ENCODE results near the gene CCL16.

The CCL16 gene

GRCh38 chr17:35934760-35935159 is 46.5 kb downstream of the CCL16 start:
- no peak for DNase-seq

DNA sequence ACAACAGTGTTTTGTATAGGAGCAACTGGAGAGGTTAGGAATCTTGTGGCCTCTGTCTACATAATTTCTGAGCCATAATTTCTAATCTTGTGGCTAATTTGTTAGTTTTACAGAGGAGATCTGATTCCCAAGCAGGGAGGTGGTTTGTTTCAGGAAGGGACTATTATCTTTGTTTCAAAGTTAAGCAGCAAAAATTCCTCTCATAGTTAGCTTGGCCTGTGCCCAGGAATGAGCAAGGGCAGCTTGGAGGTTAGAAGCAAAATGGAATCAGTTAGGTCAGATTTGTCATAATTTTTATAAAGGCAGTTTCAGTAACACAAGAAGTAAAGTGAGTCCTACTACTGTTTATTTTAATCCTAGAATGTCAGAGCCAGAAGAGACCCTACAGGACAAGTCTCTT is 48.7 kb downstream of the CCL16 start:
- DNase-seq, result peak; percentile 14

- DNase-seq, result peak; percentile 82
Measured at GRCh38 chr17:35931794-35932425, 49.4 kb downstream of the CCL16 start.

- DNase-seq, result peak; percentile 60
Measured at GRCh38 chr17:35930211-35931065, 50.9 kb downstream of the CCL16 start, which contains the start of gene RDM1. Gene RDM1 (minus strand): TSS chr17:35930773. CDS start chr17:35930727, 46 bp downstream.

- no peak for DNase-seq
Measured at GRCh38 chr17:35927714-35928113, 53.6 kb downstream of the CCL16 start.

All from NCI-H226 (cell line).